B cell (primary cell): Measurements from ENCODE around the gene EPN2.

ENCODE experiments used
- EZH2 ChIP-seq: IDR thresholded peaks from 2 replicates; pipeline ENCODE4 v1.6.1; 2012; ENCODE audit warnings: borderline replicate concordance, low read depth, mild to moderate bottlenecking, moderate library complexity, low read length; ENCODE audit not compliant: insufficient read depth, poor library complexity, severe bottlenecking
- TF ChIP-seq, protein P1 (sequence below): fragments of 200-600 bp; IDR thresholded peaks from one replicate; pipeline ENCODE4 v1.8.0; 2022; ENCODE audit warnings: antibody characterized with exemption, mild to moderate bottlenecking

DNA sequence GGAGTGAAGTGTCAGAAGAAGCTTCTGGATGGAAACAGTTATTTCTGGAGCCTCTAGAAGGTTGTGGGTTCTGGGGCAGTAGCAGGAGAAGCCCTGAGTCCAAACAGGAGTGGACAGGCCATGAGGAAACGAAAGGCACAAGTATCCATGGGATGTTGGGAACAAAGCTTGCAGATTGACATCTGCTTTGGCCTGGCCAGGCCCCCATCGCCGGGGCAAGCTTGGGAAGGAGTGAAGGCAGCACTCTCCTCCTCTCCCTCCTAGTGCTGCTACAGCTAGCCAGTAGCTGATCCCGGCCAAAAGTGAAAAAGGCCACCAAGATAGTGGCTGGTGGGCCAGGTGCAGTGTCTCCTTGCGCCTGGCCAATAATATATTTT lies 85.0 kb downstream of the EPN2 start:
- TF ChIP-seq, protein P1, sequence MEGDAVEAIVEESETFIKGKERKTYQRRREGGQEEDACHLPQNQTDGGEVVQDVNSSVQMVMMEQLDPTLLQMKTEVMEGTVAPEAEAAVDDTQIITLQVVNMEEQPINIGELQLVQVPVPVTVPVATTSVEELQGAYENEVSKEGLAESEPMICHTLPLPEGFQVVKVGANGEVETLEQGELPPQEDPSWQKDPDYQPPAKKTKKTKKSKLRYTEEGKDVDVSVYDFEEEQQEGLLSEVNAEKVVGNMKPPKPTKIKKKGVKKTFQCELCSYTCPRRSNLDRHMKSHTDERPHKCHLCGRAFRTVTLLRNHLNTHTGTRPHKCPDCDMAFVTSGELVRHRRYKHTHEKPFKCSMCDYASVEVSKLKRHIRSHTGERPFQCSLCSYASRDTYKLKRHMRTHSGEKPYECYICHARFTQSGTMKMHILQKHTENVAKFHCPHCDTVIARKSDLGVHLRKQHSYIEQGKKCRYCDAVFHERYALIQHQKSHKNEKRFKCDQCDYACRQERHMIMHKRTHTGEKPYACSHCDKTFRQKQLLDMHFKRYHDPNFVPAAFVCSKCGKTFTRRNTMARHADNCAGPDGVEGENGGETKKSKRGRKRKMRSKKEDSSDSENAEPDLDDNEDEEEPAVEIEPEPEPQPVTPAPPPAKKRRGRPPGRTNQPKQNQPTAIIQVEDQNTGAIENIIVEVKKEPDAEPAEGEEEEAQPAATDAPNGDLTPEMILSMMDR = no peak
- no peak for TF ChIP-seq EZH2
